NCI-H1105 treated with DMSO at 0.1 percent for 48 hours (cell line): ENCODE measurements around the gene OR10K1.
A peak's percentile ranks its signal among the peaks of the same experiment; 100 is the strongest.
"Not testable (repeated sequence)": the region's sequence is repeated elsewhere in the genome, so short reads cannot be mapped to it uniquely, and the experiment has no call there.

Source experiments
- DNase-seq: peaks from one replicate; lab custom pipeline; 2025; lab: John Stamatoyannopoulos, UW

Gene OR10K1, protein sequence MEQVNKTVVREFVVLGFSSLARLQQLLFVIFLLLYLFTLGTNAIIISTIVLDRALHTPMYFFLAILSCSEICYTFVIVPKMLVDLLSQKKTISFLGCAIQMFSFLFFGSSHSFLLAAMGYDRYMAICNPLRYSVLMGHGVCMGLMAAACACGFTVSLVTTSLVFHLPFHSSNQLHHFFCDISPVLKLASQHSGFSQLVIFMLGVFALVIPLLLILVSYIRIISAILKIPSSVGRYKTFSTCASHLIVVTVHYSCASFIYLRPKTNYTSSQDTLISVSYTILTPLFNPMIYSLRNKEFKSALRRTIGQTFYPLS

DNA sequence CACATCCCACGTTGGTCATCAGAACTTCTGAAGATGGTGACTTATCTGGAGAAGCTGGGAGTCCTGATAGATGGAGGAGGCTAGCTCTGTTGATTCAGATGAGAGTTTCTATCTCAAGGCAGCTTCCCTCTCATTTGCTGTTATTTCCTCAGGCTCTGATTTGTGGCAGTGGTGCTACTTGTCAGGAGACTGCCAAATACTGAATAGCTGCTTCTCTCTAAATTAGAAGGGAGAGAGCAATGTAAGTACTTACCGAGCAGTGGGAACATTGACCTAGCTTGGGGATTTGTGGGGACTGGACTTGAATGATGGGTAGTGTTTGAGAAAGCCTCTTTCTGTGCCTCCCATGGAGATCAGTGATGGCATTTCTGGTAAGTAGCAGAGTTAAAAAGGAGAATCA lies at the start of gene OR10K1:
OR10K1 (plus strand) TSS at position 301 of the 400 bp plus-strand sequence. CDS start 3,728 bp downstream, outside the sequence.
- DNase-seq, result no peak

DNA sequence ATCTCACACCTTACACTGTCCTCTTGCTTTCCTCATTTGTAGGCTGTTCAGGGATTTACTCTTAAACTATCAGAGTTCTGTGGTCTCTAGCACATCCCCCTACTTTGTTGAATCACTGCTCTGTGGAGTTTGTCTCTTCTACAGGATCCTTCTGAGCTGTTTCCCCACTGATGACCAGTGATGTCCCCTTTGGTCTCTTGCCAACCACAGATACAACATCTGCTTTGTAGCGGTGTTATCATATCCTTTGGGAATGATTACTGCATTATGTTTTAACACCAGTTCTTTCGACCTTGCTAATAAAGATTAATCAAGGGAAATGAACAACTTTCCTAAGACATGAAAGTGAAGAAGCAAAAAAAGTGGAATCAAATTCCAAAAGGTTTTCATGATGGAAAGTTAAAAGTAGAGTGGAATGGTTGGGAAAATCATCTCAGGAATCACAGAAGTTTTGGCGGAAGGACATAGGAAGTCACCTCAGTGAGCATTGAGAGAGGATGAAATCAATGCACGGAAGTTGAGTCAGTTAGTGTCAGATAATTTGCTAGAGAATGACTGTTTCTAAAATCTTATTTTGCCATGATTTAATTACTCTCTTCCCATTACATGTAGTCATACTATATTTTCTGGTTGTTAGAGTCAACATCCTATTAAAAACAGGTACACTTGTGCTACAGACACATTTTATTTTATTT lies 46.8 kb upstream of the OR10K1 start:
- DNase-seq, result no peak

DNA sequence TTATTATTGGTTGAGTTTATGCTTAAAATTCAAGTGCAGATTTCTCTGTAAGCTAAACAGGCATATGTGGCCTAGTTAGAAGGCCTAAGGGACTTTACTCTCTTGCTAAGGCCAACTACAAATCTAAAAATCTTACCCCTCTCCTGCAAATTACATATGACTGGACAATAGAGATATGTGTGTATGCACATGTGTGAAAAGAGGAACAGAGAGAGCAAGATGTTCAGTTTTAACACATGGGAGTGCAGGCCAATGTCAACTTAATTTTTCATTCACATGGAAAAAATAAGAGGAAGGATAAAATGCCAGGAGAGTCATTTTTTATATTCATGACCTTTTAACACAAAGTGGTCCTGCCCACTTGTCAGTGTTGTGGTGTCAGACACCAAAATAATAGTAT lies 44.0 kb upstream of the OR10K1 start:
- DNase-seq, result no peak

DNA sequence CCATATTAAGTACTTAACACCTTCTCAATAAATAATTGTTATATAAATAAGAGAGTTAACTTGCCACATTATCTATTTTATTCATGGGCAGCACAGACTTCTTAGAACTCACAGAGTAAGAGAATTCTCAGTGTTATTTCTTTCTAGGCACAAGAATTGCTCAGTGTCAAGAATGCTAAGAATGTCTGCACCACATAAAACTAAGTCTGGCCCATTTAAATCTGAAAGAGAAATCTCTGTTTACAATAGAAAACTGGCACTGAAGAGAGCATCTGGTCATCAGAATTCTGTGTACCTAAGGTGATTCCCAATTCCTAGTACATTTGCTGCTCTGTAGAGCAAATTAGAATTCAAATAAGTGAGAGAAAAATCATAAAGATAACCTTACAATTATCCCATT lies 39.4 kb upstream of the OR10K1 start:
- no peak for DNase-seq

DNA sequence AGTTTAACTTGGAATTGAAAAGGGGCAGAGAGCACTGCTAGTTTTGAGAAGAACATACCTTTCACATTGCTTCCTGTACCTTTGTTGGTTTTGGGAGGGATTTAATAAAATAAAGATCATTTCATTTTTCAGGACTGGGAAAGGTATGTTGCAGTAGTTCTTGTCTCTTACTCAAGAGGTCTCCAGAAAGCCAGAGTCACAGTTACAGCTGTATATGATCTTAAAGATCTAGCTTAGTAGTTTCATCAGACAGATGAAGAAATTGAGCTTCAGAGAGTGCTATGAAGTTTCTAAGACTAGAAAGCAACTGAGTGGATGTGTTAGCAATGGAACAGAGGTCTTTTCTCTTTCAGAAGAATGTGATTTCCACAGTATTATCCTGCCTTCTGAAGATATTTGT lies 36.6 kb upstream of the OR10K1 start:
- no peak for DNase-seq

DNA sequence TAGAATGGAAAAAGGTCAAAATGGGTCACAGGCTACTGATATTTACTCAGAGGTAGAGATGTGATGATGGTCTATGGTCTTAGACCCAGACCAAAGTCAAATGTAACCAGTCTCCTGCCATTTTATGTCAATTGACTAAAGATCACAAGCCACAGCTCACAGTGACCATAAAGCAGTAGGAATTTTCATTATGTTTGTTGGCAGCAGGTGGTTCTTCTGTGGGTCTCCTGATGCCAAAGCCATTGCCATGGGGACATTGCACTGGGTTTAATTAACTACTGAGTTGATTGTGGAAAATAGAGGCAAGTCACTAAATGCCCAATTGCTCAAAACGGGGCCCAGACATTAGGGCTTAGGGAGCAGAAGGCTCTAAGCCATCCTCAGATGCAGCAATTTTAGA lies 35.5 kb upstream of the OR10K1 start, which contains the start of gene OR10K2:
OR10K2 (minus strand) TSS at position 101 of the 400 bp plus-strand sequence. CDS start 5,371 bp downstream, outside the sequence.
- no peak for DNase-seq

DNA sequence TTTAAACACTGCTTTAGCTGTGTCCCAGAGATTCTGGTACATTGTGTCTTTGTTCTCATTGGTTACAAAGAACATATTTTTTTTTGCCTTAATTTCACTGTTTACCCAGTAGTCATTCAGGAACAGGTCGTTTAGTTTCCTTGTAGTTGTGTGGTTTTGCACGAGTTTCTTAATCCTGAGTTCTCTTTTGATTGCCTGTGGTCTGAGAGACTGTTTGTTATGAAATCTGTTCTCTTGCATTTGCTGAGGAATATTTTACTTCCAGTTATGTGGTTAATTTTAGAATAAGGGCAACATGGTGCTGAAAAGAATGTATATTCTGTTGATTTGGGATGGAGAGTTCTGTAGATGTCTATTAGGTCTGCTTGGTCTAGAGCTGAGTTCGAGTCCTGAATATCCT lies 31.5 kb upstream of the OR10K1 start:
- DNase-seq, result not testable (repeated sequence)

DNA sequence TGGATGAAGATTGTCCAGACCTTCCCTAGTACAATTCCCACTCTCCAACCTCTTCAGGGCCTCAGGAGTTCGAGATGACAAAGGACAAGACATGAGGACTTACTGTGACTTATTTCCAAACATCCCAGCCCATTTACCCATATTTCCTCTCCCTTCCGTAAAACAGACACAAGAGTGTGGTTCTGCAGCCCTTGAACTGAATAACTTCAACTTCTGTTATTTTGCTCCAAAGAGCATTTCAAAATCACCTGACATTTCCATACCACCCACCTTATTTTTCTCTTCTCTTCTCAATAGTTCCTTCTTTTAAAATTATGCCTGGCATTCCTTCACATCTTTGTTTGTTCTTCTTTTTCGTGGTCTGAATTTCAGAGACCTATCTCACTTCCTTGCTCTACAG lies 26.9 kb upstream of the OR10K1 start:
- DNase-seq, result no peak

DNA sequence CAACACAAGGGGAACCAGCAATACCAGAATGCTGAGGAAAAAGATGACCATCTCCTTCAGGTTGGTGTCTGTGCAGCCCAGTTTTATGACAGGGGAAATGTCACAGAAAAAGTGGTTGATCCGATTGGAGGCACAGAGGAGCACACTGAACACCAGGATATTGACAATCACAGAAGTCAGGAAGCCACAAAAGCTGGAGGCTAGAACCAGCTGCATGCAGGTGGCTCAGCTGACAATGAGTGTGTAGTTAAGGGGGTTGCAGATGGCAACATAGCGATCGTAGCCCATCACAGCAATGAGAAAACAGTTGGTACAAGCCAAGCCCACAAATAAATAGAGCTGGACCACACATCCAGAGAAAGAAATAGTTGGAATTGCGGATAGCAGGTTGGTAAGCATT lies 16.3 kb upstream of the OR10K1 start:
- no peak for DNase-seq

DNA sequence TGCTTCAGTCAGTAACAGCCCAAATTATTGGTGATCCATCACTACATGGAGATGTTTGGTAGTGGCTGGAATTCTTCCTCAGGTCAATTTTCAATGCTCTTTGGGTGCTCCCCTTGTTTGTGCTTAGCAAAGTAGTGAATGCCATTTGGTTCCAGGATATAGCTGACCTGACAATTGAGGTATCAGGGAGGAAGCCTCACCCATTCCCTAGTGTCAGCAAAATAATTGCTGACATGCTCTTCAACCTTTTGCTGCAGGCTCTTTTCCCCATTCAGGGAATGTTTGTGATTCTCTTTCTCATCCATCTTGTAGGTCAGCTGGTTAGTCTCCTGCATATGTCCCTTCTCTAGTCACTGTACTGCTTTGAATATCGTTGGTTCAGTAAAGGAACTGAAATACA lies 7.1 kb upstream of the OR10K1 start:
- no peak for DNase-seq

DNA sequence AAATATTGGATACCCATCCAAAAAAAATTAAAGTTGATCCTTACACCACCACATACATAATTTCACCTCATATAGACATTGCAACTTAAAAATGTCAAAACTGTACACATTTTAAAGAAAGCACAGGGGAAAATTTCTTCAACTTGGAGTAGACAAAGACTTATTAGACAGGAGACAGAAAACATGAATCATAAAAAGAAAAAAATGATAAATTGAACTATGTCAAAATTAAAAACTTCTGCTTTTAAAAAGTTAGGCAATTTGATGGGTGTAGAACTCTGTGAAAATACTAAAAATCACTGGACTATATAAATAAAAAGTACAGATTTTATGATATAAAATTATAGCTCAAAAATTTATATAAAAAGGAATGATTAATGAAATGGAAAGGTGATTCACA lies 4.4 kb upstream of the OR10K1 start:
- no peak for DNase-seq

DNA sequence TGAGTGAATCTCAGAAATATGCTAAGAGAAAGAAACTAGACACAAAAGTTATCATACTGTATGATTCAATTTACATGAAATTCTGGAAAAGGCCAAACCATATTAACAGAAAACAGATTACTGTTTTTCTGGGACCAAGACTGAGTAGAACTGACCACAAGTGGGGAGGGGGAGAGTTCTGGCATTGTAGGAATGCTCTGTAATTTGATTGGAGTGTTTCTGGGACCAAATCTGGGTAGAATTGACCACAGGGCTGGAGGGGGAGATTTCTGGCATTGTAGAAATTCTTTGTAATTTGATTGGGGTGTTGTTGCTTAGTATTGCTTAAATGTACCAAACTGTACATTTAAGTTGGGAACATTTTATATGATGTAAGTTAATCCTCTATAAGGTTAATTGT lies 3.4 kb upstream of the OR10K1 start:
- DNase-seq, result no peak

DNA sequence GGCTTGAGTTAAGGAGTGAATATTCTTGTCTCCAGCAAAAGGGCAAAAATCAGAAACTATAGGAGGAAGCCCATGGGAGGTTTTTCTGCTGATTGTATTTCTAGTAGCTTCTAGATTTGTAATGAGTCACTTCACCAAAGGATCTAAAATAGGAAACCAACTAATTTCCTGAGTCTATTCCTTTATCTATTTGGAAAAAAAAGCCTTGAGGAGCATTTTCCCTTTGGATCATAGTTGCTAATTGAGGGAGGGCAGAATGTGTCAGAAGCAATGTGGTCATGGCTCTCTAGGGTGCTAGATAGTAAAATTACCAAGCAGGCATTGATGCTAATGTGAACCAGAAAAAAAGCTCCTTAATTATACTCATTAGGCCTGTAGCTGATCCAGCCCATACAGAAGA lies 10.3 kb downstream of the OR10K1 start, which contains the start of gene OR10R2:
OR10R2 (plus strand) TSS at position 301 of the 400 bp plus-strand sequence. CDS start 106 bp downstream, outside the sequence.
- DNase-seq, result no peak

DNA sequence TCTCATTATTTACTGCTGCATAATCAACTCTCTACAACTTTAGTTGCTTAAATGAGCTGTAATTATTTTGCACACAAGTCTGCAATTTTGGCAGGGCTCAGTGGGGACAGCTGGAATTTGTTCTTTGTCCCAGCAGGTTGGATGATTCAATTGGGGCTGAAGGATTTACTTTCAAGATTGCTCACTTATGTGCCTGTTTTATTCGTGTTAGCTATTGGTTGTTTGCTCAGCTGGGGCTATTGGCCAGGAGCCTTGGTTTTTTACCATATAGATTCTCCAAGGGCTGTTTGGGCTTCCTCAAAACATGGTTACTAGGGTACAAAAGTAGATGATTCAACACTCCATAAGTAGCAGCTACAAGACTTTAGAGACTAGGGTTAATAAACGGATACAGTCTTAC lies 23.8 kb downstream of the OR10K1 start:
- DNase-seq, result peak; percentile 99

DNA sequence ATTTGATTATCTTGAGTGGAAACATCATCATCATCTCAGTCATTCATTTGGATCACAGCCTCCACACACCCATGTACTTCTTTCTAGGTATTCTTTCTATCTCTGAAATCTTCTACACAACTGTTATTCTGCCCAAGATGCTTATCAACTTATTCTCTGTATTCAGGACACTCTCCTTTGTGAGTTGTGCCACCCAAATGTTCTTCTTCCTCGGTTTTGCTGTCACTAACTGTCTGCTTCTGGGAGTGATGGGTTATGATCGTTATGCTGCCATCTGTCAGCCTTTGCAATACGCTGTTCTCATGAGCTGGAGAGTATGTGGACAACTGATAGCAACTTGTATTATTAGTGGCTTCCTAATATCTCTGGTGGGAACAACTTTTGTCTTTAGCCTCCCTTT lies 29.7 kb downstream of the OR10K1 start:
- no peak for DNase-seq

DNA sequence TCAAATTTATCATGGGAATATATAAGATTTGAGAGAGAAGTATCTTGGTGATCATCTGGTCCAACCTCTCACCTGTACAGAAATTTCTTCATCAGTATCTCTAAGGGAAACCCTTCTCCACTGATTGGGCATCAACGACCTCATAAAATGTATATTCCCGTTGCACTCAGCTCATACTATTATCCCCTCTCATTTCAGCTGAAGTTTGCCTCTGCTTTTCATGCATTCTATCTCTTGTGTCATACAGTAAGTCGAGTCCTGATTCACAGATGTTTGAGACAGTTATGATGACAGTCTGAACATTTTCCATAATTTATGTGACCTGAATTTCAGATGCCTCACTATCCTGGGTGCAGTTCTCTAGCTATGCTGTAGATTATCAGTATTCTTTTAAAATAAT lies 31.4 kb downstream of the OR10K1 start:
- DNase-seq, result peak; percentile 22

DNA sequence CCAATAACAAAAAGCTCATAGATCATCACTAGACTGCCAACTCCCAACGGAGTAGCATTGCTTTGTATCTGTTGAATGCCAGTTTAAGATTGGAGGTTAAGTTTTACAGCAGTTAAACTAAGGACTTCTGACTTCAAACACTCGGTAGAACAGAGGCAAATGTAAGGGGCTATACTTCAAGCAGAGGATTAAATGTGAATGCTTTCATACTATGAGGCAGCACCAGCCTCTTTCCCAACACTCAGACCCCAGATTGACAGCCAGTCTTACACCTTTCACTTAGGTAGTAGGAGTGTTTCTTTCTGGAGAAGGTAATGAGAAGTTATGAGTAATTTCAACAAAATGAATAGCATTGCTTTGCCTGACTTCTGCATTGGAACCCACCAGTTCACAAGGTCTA lies 33.2 kb downstream of the OR10K1 start:
- peak; percentile 50 for DNase-seq

DNA sequence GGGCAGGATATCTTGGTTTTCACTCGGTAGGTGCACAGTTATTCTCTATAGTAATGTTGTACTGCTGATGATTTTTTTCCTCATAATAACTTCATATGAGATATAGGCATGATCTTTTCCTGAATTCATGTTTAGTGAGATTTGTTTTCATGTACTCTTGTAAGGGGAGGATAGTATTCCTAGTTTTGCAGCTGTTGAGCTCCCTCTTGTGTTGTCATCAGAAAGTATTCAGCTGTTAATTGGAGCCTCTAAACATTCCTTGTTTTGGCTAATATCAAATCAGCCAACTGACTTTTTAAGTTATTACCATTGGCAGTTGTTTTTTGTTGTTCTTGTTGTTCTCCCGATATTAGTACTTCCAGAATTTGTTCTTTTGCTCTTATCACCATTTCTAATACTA lies 34.7 kb downstream of the OR10K1 start:
- DNase-seq, result peak; percentile 94

DNA sequence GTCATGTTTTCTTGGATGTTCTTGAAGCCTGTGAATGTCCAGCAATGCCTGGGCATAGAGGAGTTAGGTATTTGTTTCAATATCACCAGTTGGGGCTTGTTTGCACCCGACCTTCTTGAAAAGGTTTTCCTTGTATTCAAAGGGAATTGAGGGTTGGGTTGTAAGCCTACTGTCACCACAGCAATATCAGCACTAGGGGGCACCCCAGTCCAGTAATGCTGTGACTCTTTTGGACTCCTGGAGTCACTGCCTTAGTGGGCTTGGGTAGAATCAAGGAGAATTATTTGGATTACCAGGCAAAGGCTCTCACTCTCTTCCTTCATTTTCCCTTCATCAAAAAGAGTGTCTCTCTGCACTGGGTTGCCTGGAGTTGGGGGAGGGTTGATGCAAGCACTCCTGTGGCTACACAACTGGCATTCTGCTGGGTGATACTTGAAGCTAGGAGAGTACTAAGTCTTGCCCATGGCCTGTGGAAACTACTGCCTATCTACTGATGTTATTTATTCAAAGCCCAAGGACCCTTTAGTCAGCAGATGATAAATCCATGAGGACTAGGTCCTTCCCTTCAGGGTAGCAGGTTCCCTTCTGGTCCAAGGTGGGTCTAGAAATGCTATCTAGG lies 44.8 kb downstream of the OR10K1 start:
- peak; percentile 34 for DNase-seq

DNA sequence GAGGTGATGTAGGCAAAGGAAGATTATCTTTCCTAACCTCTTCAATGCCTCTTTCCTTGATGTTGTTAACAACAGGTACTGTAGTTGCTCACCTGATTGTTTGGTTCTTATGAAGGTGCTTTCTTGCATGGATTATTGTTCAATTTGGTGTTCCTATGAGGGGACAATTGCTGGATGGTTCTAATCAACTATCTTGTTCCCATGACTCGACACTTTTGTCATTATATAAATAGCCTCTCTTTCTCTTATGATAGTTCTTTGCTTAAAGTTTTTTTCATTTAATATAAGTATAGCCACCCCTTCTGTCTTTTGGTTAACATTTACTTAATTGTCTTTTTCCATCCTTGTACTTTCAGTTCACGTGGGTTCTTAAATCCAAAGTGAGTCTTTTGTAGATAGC lies 45.9 kb downstream of the OR10K1 start:
- DNase-seq, result no peak

DNA sequence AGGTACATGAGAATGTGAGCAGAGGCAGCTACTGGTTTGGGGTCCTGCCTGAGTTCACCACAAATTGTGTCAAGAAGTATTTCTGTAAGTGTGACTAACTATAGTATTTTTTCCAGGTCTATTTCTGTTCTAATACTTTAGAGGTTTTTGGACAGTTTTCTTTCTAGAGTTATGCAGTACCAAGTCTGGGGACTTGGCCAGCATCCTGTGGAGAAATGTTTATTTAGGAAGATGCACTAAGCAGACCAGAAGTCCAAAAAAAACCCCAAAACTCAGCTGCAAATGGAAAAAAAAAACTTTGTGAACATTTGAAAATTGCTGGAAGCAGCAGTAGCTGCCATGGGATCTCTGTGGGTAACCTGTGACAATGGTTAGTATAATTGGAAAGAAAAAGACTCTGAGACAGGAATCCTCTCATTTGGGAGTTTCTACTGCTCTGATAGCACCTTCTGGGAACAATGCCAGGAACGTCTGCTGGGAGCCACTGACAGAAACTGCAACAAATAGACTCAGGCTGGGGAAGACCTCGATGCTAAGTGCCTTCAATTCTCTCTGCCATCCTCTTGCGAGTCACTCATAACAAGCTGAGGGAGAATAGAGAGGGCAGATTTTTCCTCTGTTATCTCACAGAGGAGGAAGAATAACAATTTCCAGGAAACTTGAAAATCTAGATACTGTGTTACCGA lies 48.0 kb downstream of the OR10K1 start:
- DNase-seq, result peak; percentile 93

DNA sequence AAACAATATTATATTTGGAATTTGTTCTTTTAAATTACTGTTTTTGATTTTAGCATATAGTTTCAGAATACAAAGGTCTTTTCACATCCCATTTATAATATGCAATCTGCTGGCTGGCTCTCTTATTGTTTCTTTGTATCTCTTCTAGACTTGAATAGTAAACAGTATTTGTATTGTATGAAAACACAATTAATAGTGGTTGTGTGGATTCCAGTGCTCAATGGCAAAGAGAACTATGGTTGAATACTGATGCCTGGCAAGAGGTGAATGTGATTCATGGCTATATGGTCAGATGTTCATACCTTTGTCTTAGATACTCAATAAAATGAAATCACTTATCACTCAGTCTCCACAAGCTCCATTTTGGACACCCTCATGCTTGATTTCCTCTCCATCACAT lies 55.3 kb downstream of the OR10K1 start:
- no peak for DNase-seq
